Smooth muscle cell of the brain vasculature (primary cell): ENCODE results near the gene GABRD.

Source experiments
- DNase-seq: peaks from one replicate; pipeline ENCODE4 v3.0.0-alpha.2; 2012; ENCODE audit warnings: low read depth, low spot score

Gene GABRD

GRCh38 chr1:2074944-2075740, 56.0 kb downstream of the GABRD start:
- no peak for DNase-seq

- DNase-seq, result no peak
Measured at GRCh38 chr1:2076826-2077225, 57.7 kb downstream of the GABRD start.

GRCh38 chr1:2078170-2078569, 59.0 kb downstream of the GABRD start:
- no peak for DNase-seq

- DNase-seq, result no peak
Measured at GRCh38 chr1:2079396-2080085, 60.4 kb downstream of the GABRD start.

DNA sequence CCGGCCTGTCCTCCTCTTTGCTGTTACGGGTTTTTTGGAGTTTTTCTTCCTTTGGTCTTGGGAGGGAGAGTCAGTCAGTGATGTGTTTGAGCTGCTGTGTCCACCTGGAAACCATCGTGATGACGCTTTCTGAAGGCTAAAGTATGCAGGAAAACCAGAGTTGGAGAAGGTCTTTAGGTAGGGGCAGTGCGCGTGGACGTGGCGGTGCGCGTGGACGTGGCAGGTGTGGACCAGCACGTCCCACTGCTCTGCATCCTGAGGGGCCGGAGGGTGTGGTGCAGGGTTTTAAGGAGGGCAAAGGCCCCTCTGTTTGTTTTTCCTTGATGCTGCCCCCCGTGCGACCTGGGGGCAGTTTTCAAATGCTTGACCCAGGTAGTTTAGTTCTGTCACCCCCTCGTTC, 61.0 kb downstream of the GABRD start:
- DNase-seq, result no peak
